GM23338 (cell line): ENCODE data around the gene GBX1. TPM values are rescaled to one million over a fixed set of nuclear protein-coding genes. Genes with fewer than 3 reads are reported as not detected.

Source experiments
- ATAC-seq: fragments of 200-7000 bp; cut with Tn5 transposase; 3 replicates; pipeline ENCODE4 v1.9.1; 2020
- DNase-seq: peaks from one replicate; pipeline ENCODE4 v3.0.0-alpha.2; 2015; ENCODE audit warnings: low spot score
- H2AFZ ChIP-seq: fragments of 200-600 bp; sonication (generic); 2 replicates; pipeline ENCODE4 v1.8.0; 2016; ENCODE audit warnings: antibody characterized with exemption, mild to moderate bottlenecking, moderate library complexity
- H3F3A ChIP-seq: fragments of 200-600 bp; sonication (generic); replicated peaks from 2 replicates; pipeline ENCODE4 v1.8.0; 2017; ENCODE audit warnings: antibody characterized with exemption, mixed run types, low read depth
- H3K27ac ChIP-seq: fragments of 200-600 bp; sonication (generic); 2 replicates; pipeline ENCODE4 v1.6.1; 2016; ENCODE audit warnings: low read depth
- H3K27me3 ChIP-seq: fragments of 200-600 bp; sonication (generic); 2 replicates; pipeline ENCODE4 v1.8.0; 2016; ENCODE audit warnings: mild to moderate bottlenecking, mixed run types, moderate library complexity; ENCODE audit not compliant: insufficient read depth
- H3K36me3 ChIP-seq: fragments of 200-600 bp; sonication (generic); 2 replicates; pipeline ENCODE4 v1.8.0; 2016; ENCODE audit warnings: mild to moderate bottlenecking; ENCODE audit not compliant: insufficient read depth
- H3K4me1 ChIP-seq: fragments of 200-600 bp; sonication (generic); 2 replicates; pipeline ENCODE4 v1.8.0; 2016; ENCODE audit warnings: mild to moderate bottlenecking, moderate library complexity; ENCODE audit not compliant: insufficient read depth
- H3K4me2 ChIP-seq: fragments of 200-600 bp; sonication (generic); 2 replicates; pipeline ENCODE4 v1.7.1; 2017; ENCODE audit warnings: mixed run types
- H3K4me3 ChIP-seq: fragments of 200-600 bp; sonication (generic); 2 replicates; pipeline ENCODE4 v1.6.1; 2016; ENCODE audit warnings: mixed run types
- H3K79me2 ChIP-seq: fragments of 200-600 bp; sonication (generic); replicated peaks from 2 replicates; pipeline ENCODE4 v1.8.0; 2017; ENCODE audit warnings: mild to moderate bottlenecking; ENCODE audit not compliant: insufficient read depth
- H3K9me2 ChIP-seq: fragments of 200-600 bp; sonication (generic); 2 replicates; pipeline ENCODE4 v1.8.0; 2017; ENCODE audit not compliant: insufficient read depth
- H4K20me1 ChIP-seq: fragments of 200-600 bp; sonication (generic); replicated peaks from 2 replicates; pipeline ENCODE4 v1.8.0; 2017; ENCODE audit warnings: mild to moderate bottlenecking; ENCODE audit not compliant: insufficient read depth
- H3K27ac Mint-ChIP-seq: 2 replicates; pipeline ENCODE4 v1.8.0; 2020; ENCODE audit warnings: inconsistent platforms, mild to moderate bottlenecking, moderate library complexity, mixed read lengths
- H3K27me3 Mint-ChIP-seq: 3 replicates; pipeline ENCODE4 v1.8.0; 2022; ENCODE audit warnings: low read depth, mild to moderate bottlenecking, moderate library complexity, mixed read lengths, inconsistent platforms; ENCODE audit not compliant: insufficient read depth, poor library complexity
- H3K36me3 Mint-ChIP-seq: 3 replicates; pipeline ENCODE4 v1.8.0; 2021; ENCODE audit warnings: low read depth, mild to moderate bottlenecking, inconsistent platforms, moderate library complexity, mixed read lengths
- H3K4me1 Mint-ChIP-seq: 3 replicates; pipeline ENCODE4 v1.8.0; 2020; ENCODE audit warnings: mild to moderate bottlenecking, inconsistent platforms, mixed read lengths
- H3K4me3 Mint-ChIP-seq: 3 replicates; pipeline ENCODE4 v1.8.0; 2021; ENCODE audit warnings: moderate library complexity, mild to moderate bottlenecking, inconsistent platforms, mixed read lengths
- H3K9me3 Mint-ChIP-seq: 3 replicates; pipeline ENCODE4 v1.8.0; 2020; ENCODE audit warnings: moderate library complexity, mild to moderate bottlenecking, inconsistent platforms, mixed read lengths
- CREB1 ChIP-seq: fragments of 250-450 bp; sonication (Bioruptor Pico); IDR thresholded peaks from 2 replicates; pipeline ENCODE4 v1.5.0; 2020; ENCODE audit warnings: low read depth, mild to moderate bottlenecking, moderate library complexity
- CTCF ChIP-seq, 2 experiments: fragments of 200-600 bp in 1 of 2; sonication (generic) in 1 of 2; conservative IDR thresholded peaks; 2 replicates each; pipeline versions ENCODE4 v1.5.1 to v1.6.1; 2016 to 2017; ENCODE audit warnings: antibody characterized with exemption in 2 of 2, low read depth in 2 of 2, mild to moderate bottlenecking in 2 of 2, moderate library complexity in 1 of 2
- ETS1 ChIP-seq: IDR thresholded peaks from 2 replicates; pipeline ENCODE4 v1.6.1; 2016; ENCODE audit warnings: antibody characterized with exemption
- EZH2phosphoT487 ChIP-seq: fragments of 200-600 bp; sonication (generic); IDR thresholded peaks from one replicate; pipeline ENCODE4 v1.8.1; 2018; ENCODE audit warnings: antibody characterized with exemption; ENCODE audit not compliant: unreplicated experiment
- JUNB ChIP-seq: IDR thresholded peaks from one replicate; pipeline ENCODE4 v1.6.1; 2016; ENCODE audit warnings: antibody characterized with exemption; ENCODE audit not compliant: unreplicated experiment
- NANOG ChIP-seq: IDR thresholded peaks from 2 replicates; pipeline ENCODE4 v1.6.1; 2016; ENCODE audit warnings: antibody characterized with exemption, borderline replicate concordance
- POLR2AphosphoS5 ChIP-seq: IDR thresholded peaks from 2 replicates; pipeline ENCODE4 v1.6.1; 2016; ENCODE audit warnings: antibody characterized with exemption, low read depth
- REST ChIP-seq: IDR thresholded peaks from one replicate; pipeline ENCODE4 v1.6.1; 2018; ENCODE audit warnings: antibody characterized with exemption; ENCODE audit not compliant: unreplicated experiment
- STAT1 ChIP-seq: IDR thresholded peaks from one replicate; pipeline ENCODE4 v1.6.1; 2016; ENCODE audit warnings: antibody characterized with exemption; ENCODE audit not compliant: unreplicated experiment
- ZNF114 ChIP-seq: fragments of 250-450 bp; sonication (Bioruptor Pico); IDR thresholded peaks from 2 replicates; pipeline ENCODE4 v1.5.0; 2020; ENCODE audit warnings: mild to moderate bottlenecking, moderate library complexity
- ZNF331 ChIP-seq: fragments of 250-450 bp; sonication (Bioruptor Pico); IDR thresholded peaks from 2 replicates; pipeline ENCODE4 v1.5.0; 2020; ENCODE audit warnings: low read depth, mild to moderate bottlenecking, moderate library complexity
- polyA plus RNA-seq: library from polyadenylated mRNA; unstranded; fragments of >200 nt; fragmentation: Nextera tagmentation; extraction: Ambion mirVana; gene quantifications from 2 replicates; pipeline ENCODE4 v1.2.1, GENCODE V29; 2016
- total RNA-seq: library from RNA; depleted of rRNA; stranded (reverse); fragments of >200 nt; shearing (Covaris generic); gene quantifications from 2 replicates; pipeline ENCODE4 v1.2.3, GENCODE V29; 2014

GBX1 gene
- total and polyA plus RNA-seq, 2 experiments from 2014 or later, result 0.24 TPM; not detected in 1

GRCh38 chr7:151114151-151115090 lies 53.1 kb downstream of the GBX1 start:
- H3K27me3 ChIP-seq, result peaks cover 25% of the 10 kb centered on the region
- peak overlapping the region; percentile 79 for H3K4me2 ChIP-seq
- DNase-seq, result peak; percentile 84
- TF ChIP-seq ZNF114, result no peak
- TF ChIP-seq POLR2AphosphoS5, result 0 out of 2 replicates have a peak, but pooled peaks have one; percentile 22
- no peak for TF ChIP-seq REST
- TF ChIP-seq CTCF (conservative IDR thresholded peaks at IDR 0.05; ENCODE audit: low read depth in 2 of 2), result peak in 1 of 2 experiments; percentile 16; a peak in 1 of 4 replicates
- peaks cover 10% of the 10 kb centered on the region for H3K36me3 Mint-ChIP-seq
- ATAC-seq, result peak; percentile 51
- peaks cover 17% of the 10 kb centered on the region for H3K79me2 ChIP-seq
- H3K9me2 ChIP-seq, result no peaks in the 10 kb centered on the region
- H3F3A ChIP-seq, result peaks cover 14% of the 10 kb centered on the region
- H3K4me1 Mint-ChIP-seq, result peaks cover 29% of the 10 kb centered on the region
- no peaks in the 10 kb centered on the region for H3K9me3 Mint-ChIP-seq
- H3K27me3 Mint-ChIP-seq, result peaks cover 21% of the 10 kb centered on the region
- no peak overlapping the region for H2AFZ ChIP-seq
- peak overlapping the region; percentile 57 for H3K4me3 Mint-ChIP-seq
- peaks cover 18% of the 10 kb centered on the region for H3K4me1 ChIP-seq
- peak overlapping the region; percentile 50 for H3K4me3 ChIP-seq
- no peaks in the 10 kb centered on the region for H3K36me3 ChIP-seq
- peaks cover 47% of the 10 kb centered on the region for H4K20me1 ChIP-seq
- peak overlapping the region; percentile 32; the same call in 1 of the 2 replicates for H3K27ac ChIP-seq
- no peak overlapping the region for H3K27ac Mint-ChIP-seq

- peak overlapping the region; percentile 50; the same call in 1 of the 2 replicates for H3K4me3 ChIP-seq
- H3K4me2 ChIP-seq, result peak overlapping the region; percentile 79
- DNase-seq, result peak; percentile 79
- ATAC-seq, result peak; percentile 23
- Mint-ChIP-seq H3K27me3 (peaks cover 21% of the 10 kb centered on the region), H3K36me3 (peaks cover 3% of the 10 kb centered on the region; the same call in 2 of the 3 replicates), H3K9me3 (no peaks in the 10 kb centered on the region), H3K4me1 (peaks cover 38% of the 10 kb centered on the region), H3K27ac (no peak overlapping the region), H3K4me3 (peak overlapping the region; percentile 57)
- H3K27ac ChIP-seq, result peak overlapping the region; percentile 32; the same call in 1 of the 2 replicates
- H3K36me3 ChIP-seq, result no peaks in the 10 kb centered on the region
- no peak overlapping the region for H2AFZ ChIP-seq
- TF ChIP-seq NANOG, result no peak
- no peak for TF ChIP-seq CREB1 (CRISPR knock-in tag)
- TF ChIP-seq STAT1, result no peak
- no peak for TF ChIP-seq REST
- TF ChIP-seq ZNF331 (CRISPR knock-in tag), result no peak
- no peak for TF ChIP-seq JUNB
- TF ChIP-seq ETS1, result no peak
- TF ChIP-seq POLR2AphosphoS5, result no peak
- TF ChIP-seq EZH2phosphoT487, result no peak
- H3K79me2 ChIP-seq, result peaks cover 17% of the 10 kb centered on the region
- H3F3A ChIP-seq, result peaks cover 15% of the 10 kb centered on the region
- peaks cover 25% of the 10 kb centered on the region for H3K27me3 ChIP-seq
- peaks cover 47% of the 10 kb centered on the region for H4K20me1 ChIP-seq
- H3K4me1 ChIP-seq, result peaks cover 22% of the 10 kb centered on the region
- no peaks in the 10 kb centered on the region for H3K9me2 ChIP-seq
These were observed 53.9 kb downstream of the GBX1 start for GRCh38 chr7:151113344-151114150.
